Measurements from ENCODE around the gene MRPL49. TPM values are rescaled to one million over a fixed set of nuclear protein-coding genes. Genes with fewer than 3 reads are reported as not detected.

MRPL49 gene
- total RNA-seq, 1 donor from 2014 or later, result 45.1 TPM

DNA sequence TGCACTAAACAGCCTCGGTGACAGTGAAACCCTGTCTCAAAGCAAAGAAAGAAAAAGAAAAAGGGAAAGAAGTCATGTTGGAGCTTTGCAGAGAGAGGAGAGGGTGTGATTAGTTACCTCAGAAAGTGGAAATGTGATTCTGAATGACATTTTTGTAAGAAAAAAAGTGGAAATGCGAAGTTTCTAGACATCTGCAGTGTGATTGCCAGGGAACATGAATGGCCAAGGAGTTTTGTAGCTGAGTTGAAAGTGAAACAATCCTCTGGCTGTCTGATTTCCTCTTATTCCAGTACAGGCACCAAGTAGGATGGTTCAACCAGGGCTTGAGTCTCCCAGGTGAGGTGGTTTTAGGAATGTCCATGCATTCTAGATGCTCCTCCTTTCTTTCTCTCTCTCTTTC lies 30.0 kb downstream of the MRPL49 start:
- no peak overlapping the region for H2AFZ ChIP-seq (ENCODE audit: low read depth, low read length)
- Mint-ChIP-seq H3K4me1 (ENCODE audit: low read depth, unreplicated experiment) (peaks cover 14% of the 10 kb centered on the region), H3K9me3 (ENCODE audit: unreplicated experiment) (no peaks in the 10 kb centered on the region), H3K36me3 (ENCODE audit: low read depth, unreplicated experiment) (no peaks in the 10 kb centered on the region), H3K27me3 (ENCODE audit: low read depth, unreplicated experiment) (peaks cover 2% of the 10 kb centered on the region), H3K27ac (ENCODE audit: unreplicated experiment) (no peak overlapping the region), H3K4me3 (ENCODE audit: unreplicated experiment) (no peak overlapping the region)
- H3K36me3 ChIP-seq (ENCODE audit: insufficient read depth, low read length), result no peaks in the 10 kb centered on the region
- H3K4me2 ChIP-seq (ENCODE audit: low read length), result no peak overlapping the region
- TF ChIP-seq CTCF (IDR thresholded peaks at IDR 0.05; ENCODE audit: insufficient read depth, low read depth, low read length), result no peak
- TF ChIP-seq EZH2 (IDR thresholded peaks at IDR 0.05; ENCODE audit: insufficient read depth, low read length), result no peak
- DNase-seq (ENCODE audit: low read depth) (no peak), FAIRE-seq (no peak)
- no peaks in the 10 kb centered on the region for H4K20me1 ChIP-seq (ENCODE audit: insufficient read depth, low read length)
- H3K79me2 ChIP-seq (ENCODE audit: insufficient read depth, low read length), result no peaks in the 10 kb centered on the region
- no peak overlapping the region for H3K27ac ChIP-seq (ENCODE audit: low read depth, low read length)
- no peak overlapping the region for H3K4me3 ChIP-seq (ENCODE audit: insufficient read depth, low read depth, low read length)
- no peaks in the 10 kb centered on the region for H3K9me3 ChIP-seq (ENCODE audit: insufficient read depth, low read depth, low read length)
- peaks cover 16% of the 10 kb centered on the region for H3K4me1 ChIP-seq (ENCODE audit: insufficient read depth, low read length)
- H3K27me3 ChIP-seq (ENCODE audit: insufficient read depth, low read length), result peaks cover 2% of the 10 kb centered on the region
- H3K9ac ChIP-seq (ENCODE audit: low read length), result no peak overlapping the region

- H3K4me3 ChIP-seq (ENCODE audit: insufficient read depth, low read depth, low read length), result no peak overlapping the region
- Mint-ChIP-seq H3K4me3 (ENCODE audit: unreplicated experiment) (no peak overlapping the region), H3K9me3 (ENCODE audit: unreplicated experiment) (no peaks in the 10 kb centered on the region), H3K4me1 (ENCODE audit: low read depth, unreplicated experiment) (no peaks in the 10 kb centered on the region), H3K27ac (ENCODE audit: unreplicated experiment) (no peak overlapping the region), H3K36me3 (ENCODE audit: low read depth, unreplicated experiment) (no peaks in the 10 kb centered on the region), H3K27me3 (ENCODE audit: low read depth, unreplicated experiment) (peaks cover 16% of the 10 kb centered on the region)
- FAIRE-seq (no peak), DNase-seq (ENCODE audit: low read depth) (no peak)
- no peak overlapping the region for H3K27ac ChIP-seq (ENCODE audit: low read depth, low read length)
- H3K9ac ChIP-seq (ENCODE audit: low read length), result no peak overlapping the region
- H3K79me2 ChIP-seq (ENCODE audit: insufficient read depth, low read length), result no peaks in the 10 kb centered on the region
- no peak for TF ChIP-seq EZH2 (IDR thresholded peaks at IDR 0.05; ENCODE audit: insufficient read depth, low read length)
- no peak for TF ChIP-seq CTCF (IDR thresholded peaks at IDR 0.05; ENCODE audit: insufficient read depth, low read depth, low read length)
- H3K9me3 ChIP-seq (ENCODE audit: insufficient read depth, low read depth, low read length), result no peaks in the 10 kb centered on the region
- H3K36me3 ChIP-seq (ENCODE audit: insufficient read depth, low read length), result no peaks in the 10 kb centered on the region
- no peak overlapping the region for H2AFZ ChIP-seq (ENCODE audit: low read depth, low read length)
- no peak overlapping the region for H3K4me2 ChIP-seq (ENCODE audit: low read length)
- H3K27me3 ChIP-seq (ENCODE audit: insufficient read depth, low read length), result no peaks in the 10 kb centered on the region
- H3K4me1 ChIP-seq (ENCODE audit: insufficient read depth, low read length), result peaks cover 3% of the 10 kb centered on the region
- no peaks in the 10 kb centered on the region for H4K20me1 ChIP-seq (ENCODE audit: insufficient read depth, low read length)
These were observed 34.1 kb downstream of the MRPL49 start for GRCh38 chr11:65156256-65156655.

DNA sequence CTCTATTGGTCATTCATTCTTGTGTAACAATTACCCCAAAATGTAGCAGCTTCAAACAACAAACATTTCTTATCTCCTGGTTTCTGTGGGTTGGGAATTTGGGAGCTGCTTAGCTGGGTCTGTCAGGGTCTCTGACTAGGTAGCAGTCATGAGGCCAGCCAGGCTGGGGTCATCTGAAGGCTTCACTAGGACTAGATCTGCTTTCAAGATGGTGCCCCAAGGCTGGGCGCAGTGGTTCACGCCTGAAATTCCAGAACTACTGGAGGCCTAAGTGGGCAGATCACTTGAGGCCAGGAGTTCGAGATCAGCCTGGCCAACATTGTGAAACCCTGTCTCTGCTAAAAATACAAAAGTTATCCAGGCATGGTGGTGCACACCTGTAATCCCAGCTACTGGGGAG lies 34.8 kb downstream of the MRPL49 start:
- H3K36me3 Mint-ChIP-seq (ENCODE audit: low read depth, unreplicated experiment), result no peaks in the 10 kb centered on the region
- no peaks in the 10 kb centered on the region for H3K9me3 ChIP-seq (ENCODE audit: insufficient read depth, low read depth, low read length)
- DNase-seq (ENCODE audit: low read depth), result no peak
- no peak overlapping the region for H2AFZ ChIP-seq (ENCODE audit: low read depth, low read length)
- H3K27me3 ChIP-seq (ENCODE audit: insufficient read depth, low read length), result no peaks in the 10 kb centered on the region
- FAIRE-seq, result no peak
- no peaks in the 10 kb centered on the region for H3K9me3 Mint-ChIP-seq (ENCODE audit: unreplicated experiment)
- H4K20me1 ChIP-seq (ENCODE audit: insufficient read depth, low read length), result no peaks in the 10 kb centered on the region
- no peaks in the 10 kb centered on the region for H3K79me2 ChIP-seq (ENCODE audit: insufficient read depth, low read length)
- H3K4me3 Mint-ChIP-seq (ENCODE audit: unreplicated experiment), result no peak overlapping the region
- no peak overlapping the region for H3K4me2 ChIP-seq (ENCODE audit: low read length)
- H3K27ac Mint-ChIP-seq (ENCODE audit: unreplicated experiment), result no peak overlapping the region
- no peak for TF ChIP-seq EZH2 (IDR thresholded peaks at IDR 0.05; ENCODE audit: insufficient read depth, low read length)
- TF ChIP-seq CTCF (IDR thresholded peaks at IDR 0.05; ENCODE audit: insufficient read depth, low read depth, low read length), result no peak
- H3K9ac ChIP-seq (ENCODE audit: low read length), result no peak overlapping the region
- H3K4me3 ChIP-seq (ENCODE audit: insufficient read depth, low read depth, low read length), result no peak overlapping the region
- H3K36me3 ChIP-seq (ENCODE audit: insufficient read depth, low read length), result no peaks in the 10 kb centered on the region
- H3K4me1 ChIP-seq (ENCODE audit: insufficient read depth, low read length), result peaks cover 3% of the 10 kb centered on the region
- H3K27me3 Mint-ChIP-seq (ENCODE audit: low read depth, unreplicated experiment), result peaks cover 16% of the 10 kb centered on the region
- H3K27ac ChIP-seq (ENCODE audit: low read depth, low read length), result no peak overlapping the region
- H3K4me1 Mint-ChIP-seq (ENCODE audit: low read depth, unreplicated experiment), result no peaks in the 10 kb centered on the region

Data from astrocyte (in vitro differentiated cells and primary cell).